ENCODE measurements around the gene CHSY1. TPM values are rescaled to one million over a fixed set of nuclear protein-coding genes. Genes with fewer than 3 reads are reported as not detected.

CHSY1 gene
- total RNA-seq, 1 donor from 2014 or later = 49.0 TPM

DNA sequence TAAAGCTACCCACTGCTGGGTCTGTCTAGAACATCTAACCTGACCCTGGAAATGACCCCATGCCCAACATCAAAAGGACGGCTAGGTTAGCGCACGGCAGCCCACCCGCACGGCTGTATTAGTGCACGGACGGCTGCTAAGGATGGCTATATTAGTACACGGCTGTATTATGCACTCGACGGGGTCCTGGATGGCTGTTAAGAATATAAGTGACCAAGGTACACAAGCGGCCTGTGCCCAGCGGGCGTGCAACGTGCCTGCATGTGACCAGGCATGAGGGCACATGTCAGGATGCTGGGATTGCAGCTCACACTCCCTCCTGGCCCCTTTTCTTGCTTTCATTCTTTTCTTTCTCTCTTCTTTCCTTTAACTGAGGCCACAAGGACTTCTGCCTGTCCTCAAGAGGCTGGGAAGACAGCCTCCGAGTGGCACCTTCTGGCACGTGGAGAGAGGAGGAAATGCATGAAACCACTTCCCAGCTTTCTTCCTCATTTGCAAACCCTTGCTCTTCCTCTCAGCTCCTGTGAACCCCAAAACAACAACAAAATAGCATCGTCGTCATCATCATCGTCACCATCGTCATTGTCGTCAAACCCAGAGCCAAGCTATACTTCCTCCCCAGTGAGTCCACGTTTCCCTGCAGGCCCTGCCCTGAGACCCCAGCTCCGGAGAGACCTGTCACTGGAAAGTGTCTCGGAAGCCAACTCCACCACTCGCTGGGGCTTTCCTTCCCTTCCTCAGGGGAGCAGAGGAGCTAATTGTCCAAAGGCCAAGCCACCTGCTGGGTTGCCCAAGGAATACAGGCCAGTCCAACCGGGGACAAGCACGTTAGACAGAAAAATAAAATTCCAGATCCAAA is 101.8 kb downstream of the CHSY1 start:
- DNase-seq = no peak

DNA sequence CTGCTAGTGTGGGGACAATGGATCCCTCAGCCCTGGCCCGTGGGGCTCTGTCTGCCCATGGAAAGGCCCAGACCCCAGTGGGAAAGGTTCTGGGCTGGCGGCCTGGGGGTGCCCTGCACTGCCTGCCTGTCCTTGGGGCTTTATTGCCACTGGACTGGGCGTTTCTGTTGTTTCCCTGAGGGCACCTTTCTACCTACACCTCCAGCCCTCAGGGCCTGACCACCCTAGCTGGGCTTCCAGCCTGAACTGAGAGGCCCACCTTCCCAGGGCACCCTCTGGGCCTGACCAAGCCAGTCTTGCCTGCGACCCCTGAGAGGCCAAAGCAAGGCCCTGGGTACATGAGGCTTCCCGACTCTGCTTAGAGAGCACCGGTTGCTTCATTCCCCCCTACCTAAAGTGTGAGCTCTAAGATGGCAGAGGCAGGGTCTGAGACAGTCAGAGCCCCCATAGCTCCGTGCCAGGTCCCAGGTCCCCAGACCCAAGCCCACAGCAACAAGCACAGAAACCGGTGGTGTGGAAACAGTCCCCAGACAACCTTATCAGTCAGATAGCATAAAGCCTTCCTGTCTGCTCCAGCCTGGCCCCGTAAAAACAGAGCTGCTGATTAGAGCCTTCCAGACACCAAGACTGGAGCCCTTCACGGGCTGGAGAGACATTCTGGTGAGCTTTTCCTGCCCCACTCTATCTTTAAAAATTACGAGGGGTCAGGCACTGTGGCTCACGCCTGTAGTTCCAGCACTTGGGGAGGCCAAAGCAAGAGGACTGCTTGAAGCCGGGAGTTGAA is 102.8 kb downstream of the CHSY1 start:
- DNase-seq = peak; percentile 34

DNA sequence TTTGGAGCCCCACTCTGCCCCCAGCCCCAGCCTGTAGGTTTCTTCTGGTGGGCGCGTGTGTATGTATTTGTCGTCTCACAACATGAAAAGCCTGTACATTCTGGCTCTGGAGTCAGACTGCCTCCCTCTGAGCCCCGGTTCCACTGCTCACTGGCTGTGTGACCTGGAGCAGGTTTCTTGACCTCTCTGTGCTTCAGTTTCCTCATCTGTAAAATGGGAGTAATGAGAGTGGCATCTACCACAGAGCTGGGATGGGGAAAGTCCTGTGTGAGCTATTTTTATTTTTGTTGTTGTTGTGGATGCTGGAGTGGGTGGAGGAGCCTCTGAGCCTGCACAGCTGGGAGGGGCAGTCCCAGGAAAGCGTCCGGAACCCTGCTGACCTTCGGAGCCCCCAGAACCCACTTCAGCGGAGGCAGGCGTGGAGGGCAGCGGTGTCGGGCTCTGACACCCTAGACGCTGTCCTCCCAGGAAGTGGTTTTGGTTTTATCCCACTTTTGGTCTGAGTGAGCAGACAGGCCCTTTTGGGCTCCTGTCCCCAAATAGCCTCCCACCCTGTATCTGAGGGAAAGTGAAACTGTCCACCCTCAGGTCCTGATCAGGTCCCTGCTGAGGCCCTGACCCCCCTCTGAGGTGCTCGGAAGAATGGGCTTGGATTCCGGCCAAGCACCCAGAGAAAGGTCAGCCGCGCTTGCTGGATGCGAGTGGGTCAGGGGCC is 103.5 kb downstream of the CHSY1 start:
- DNase-seq = no peak

DNA sequence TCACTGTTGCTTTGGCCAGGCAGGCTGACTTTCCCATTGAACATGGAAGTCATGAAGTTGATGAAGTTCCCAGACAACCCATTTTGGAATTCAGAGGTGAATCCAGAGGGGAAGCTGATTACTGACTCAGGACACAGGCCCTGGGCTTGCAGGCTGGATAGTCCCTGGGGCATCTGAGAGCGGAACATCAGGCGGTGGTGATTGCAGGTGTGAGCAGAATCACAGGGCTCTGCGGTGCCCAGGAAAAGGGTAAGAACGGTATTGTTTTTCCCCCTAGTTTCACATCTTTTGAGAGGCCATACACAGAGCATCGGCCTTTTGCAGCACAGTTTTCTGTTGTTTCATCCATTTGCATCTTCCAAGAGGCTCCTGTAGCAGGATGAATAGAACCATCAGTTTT is 104.7 kb downstream of the CHSY1 start:
- DNase-seq = no peak

DNA sequence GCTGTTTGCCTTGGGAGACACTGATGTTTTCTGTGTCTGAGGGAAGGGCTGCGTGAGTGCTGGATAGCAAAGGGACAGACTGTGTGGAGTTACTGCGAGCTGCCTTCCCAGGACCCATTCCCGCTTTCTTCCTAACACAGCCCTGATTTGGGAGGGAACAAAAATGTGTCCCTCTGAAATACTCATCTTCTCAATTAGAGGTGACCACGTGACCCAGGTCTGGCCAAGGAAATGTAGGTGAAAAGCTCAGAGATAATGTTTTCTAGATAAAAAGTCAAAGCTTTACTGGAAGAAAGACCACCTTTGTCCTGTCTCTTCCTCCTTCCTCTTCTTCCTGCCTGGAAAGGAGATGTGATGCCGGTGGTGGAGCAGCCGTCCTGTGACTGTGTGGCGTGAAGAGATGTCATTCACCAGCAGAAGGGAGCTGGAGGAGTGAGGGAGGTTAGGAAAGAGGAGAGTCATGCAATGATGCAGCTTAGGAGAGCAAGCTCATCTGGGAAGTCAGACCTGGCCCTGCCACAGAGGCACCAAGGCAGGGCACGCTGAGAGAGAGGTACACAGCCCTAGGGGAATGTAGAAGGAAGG is 105.6 kb downstream of the CHSY1 start:
- DNase-seq = no peak

DNA sequence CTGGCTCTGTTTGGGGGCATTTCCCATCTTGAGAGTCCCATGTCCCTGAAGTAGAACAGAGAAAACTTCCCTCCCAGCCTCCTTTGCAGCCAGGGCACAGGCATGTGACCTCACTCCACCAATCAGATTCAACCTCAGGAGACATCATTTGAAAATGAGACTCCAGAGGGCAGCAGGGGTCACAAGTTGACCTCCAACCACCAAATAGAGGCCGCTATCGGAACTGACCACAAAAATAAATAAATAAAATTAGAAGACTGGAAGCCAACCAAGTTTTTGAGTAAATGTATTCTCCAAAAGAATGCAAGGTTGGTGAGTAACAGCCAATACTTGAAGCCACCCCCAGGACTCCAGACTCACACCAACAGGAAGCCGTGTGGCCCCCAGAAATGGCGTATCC is 106.5 kb downstream of the CHSY1 start:
- DNase-seq = no peak

DNA sequence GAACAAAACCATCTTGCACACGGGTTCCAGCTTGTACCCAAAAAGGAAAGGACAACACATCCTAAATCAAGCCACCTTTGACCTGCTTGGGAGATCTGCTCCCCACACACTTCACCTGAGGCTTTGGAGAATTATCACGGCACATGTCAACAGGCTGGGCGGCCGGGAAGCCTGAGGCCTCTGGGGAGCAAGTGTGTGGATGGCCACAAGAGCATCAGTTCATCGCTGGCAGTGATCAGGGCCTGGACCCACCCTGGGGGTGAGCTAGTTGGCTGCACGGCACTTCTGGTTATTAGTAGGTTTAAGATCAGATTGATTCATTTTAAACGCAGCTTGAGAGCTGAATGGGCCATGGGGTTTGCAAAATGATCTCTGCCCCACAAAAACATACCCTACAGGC is 108.5 kb downstream of the CHSY1 start:
- DNase-seq = no peak

DNA sequence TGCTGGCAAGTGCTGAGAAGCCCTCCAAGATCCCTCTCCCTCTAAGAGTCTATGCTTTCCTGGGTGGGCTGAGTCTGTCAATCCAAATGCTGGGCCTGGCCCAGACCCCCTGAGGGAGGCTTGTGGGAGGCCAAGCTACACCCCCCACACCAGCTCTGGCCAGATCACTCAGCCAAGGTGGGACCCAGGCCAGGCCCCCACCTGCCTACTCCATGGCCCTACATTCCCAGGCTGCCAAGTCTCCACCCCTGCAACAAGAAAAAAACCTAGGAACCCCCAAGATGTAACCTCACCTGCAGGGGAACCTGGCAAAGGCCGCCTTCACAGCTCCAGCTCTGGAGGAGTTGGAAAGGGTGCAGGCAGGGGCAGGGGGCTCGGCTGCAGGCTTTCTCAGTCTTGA is 109.1 kb downstream of the CHSY1 start:
- DNase-seq = no peak

DNA sequence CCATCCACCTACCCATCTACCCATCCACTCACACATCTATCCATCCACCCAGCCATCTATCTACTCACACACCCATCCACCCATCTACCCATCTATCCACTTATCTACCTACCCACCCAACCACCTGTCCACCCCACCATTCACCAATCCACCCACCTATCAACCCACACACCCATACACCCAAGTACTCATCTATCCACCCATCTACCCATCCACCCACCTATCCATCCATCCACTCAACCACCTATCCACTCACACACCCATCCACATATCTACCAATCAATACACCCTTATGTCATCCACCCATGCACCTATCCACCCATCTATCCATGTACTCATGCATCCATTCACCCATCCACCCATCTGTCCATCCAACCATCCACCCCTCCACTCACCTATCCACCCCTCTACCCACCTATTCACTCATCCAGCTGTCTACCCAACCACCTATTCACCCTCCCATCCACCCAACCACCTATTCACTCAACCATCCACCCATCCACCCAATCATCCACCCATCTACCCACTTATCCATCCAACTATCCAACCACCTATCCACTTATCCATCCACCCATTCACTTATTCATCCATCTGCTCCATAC is 109.8 kb downstream of the CHSY1 start:
- DNase-seq = no peak

DNA sequence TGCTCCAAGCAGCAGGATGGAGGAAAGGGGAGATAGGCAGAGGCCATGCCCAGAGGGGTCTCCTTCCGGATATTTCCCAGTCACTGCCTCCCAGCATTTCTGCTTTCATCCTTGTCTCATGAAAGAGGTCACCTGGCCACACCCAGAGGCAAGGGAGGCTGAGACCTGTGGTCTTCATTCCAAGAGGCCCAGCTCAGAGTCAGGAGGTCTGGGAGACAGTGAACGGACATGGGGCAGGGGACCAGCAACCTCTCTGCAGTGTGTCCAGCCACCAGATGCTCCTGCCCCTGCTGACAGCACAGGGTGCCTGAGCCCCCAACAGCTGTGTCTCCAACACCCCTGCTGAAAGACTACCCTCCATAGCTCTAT is 111.2 kb downstream of the CHSY1 start:
- no peak for DNase-seq

DNA sequence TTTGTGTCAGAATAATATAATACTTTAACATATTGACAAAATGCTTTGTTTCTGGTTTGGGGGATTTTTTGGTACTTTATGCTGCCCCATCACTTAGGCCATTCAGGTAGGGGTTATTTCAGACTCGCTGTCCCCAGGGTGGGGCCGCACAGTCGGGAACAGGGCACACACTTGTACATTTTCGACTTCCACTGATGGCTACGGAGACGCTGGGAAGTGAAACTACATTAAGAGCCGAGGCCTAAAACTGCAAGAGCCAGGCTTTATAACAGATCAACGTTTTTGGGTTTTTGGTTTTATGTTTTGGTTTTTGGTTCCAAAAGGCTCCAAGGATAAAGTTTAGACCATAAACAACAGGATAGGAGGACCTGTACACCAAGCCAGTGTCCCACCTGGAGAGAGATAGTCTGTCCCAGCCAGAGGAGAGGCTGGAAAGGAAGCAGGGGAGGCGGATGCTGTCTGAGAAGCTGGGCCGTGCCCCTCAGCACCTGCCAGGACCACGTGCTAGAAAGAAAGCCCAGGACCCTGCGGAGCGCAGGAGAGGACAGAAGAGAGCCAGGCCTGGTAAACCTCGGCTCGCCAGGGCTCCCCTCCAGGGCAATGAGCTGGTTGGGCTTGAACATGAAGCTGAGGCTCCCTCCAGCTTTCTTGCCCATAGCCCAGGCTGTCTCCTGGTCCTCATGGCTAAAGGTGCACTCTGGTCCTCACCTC is 111.7 kb downstream of the CHSY1 start:
- DNase-seq = no peak

DNA sequence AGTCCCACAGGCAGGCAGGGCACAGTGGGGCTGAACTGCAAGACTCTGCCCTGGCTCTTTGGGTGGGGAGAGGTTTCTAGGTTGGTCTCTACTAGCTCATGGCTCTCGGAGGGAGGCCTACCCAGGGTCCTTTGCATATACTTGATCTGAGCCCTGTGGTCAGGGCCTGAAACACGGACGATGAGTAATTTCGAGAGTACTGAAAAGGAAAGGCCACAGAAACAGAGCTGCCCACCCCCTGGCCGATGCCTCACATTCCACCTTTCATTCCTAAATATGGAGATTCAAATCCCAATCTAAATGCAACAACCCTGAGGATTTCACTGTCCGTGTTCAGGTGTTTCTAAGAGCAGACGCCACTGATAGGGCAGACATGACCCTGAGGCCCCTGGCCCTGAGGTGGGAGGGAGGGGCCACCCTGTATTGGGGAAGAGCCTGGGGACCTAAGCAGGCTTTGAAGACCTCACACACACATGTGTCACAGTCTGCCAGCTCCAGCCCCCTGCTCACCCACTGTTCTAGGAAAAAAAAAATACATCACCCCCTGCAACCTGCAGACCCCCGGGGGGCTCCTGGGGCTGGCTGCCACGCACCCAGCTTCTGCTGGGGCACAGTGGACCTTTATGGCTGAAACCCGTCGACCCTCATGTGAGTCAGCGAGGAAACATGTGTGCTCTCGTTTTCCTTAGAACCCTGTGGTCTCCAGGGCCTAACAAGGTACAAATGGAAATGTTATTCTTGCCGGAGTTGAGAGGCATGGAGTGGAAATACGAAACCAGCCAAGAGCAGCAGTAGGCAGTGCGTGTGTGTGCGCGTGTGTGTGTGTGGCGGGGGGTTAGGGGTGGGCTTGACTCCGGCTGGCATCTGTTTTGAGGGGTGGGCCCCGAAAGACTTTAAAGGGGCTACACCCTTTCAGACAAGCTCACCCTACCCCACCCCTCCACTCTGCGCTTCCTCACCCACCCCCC is 112.7 kb downstream of the CHSY1 start:
- no peak for DNase-seq

DNA sequence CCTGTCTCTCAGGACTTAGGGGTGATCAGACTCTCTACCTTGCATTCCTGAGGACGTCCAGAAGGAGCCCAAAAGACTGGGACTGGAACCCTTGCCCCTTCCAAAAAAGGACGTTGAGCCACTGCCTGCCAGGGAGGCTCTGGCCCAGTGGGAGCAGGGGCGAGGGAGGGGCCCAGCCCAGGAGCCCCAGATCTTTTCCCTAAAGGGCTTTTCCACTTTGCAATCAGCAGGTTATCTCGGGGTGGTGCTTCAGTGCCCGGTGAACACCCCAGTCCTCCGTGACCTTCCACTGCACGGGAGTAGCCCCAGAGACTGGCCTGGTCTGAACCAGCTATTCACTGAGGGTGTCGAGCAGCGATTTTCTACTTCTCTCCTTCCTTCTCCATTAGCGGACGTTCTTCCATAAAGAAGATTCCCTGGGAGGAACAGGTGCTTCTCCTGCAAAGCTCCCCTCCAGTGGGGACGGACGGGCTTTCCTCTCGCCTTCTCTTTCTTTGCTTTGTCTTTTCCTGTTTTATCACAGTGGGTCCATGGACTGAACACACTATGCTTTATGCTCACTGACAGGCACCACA is 113.7 kb downstream of the CHSY1 start:
- no peak for DNase-seq

DNA sequence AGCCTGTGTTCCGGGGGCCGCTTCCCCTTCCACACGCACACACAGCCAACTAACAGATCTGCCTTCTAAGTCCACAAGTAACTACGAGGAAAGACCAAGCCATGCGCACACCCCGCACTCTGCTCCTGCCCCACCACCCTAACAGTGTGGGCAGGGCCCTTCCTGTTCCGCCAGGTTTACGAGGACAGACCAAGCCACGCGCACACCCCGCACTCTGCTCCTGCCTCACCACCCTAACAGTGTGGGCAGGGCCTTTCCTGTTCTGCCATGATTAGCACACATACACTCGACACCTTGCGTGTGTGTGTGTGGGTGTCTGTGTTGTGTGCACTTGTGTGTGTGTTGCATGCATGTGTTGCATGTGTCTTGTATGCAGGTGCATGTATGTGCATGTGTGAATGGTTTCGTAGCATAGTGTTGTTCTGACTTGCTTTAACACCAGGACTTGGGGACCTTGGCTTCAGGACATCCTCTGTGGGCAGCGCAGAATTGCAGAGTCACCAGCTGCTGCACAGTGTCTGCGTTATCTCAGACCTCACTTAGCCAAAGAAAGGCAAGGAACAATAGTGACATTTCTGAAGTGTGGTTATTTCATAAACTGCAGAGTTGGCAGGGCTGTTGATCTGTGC is 114.4 kb downstream of the CHSY1 start:
- no peak for DNase-seq

DNA sequence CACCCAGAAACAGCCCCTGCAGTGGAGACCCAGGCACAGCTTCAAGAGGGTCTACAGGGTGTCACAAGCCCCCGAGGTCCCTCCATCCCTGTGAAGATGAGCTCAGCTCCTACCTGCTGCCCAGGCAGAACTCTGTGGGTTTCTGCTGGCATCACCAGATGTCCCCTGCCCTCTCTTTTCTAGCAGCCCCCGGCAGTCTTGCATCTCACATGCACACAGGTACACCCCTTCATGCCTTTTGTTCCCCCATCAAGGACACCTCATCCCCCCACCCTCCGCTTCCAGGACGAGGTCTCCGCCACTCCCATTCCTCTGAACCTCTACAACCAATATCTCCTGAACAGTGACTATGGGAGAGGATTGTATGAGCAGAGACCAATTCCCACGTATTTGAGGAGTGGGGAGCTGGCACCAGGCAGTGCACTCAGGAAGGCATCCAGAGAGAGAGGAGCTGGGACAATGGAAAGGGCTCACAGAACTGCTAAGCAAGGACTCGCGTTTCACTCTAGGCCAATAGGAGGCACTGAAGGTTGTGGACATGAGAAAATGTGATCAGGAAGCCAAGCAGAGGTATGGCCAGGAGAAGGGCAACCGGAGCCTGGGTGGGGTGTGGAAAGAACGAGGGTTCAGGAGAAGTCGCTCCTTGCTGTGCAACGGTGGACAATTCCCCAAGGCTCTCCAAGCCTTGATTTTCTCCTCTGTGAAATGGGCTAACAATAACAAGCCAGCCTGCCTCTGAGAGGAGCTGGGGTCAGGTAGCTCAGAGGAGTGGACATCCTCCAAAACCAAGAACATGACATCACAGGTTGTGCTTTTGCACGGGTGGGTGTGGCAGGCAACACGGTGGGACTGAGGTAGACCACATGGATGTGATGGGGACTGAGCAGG is 115.2 kb downstream of the CHSY1 start:
- no peak for DNase-seq

DNA sequence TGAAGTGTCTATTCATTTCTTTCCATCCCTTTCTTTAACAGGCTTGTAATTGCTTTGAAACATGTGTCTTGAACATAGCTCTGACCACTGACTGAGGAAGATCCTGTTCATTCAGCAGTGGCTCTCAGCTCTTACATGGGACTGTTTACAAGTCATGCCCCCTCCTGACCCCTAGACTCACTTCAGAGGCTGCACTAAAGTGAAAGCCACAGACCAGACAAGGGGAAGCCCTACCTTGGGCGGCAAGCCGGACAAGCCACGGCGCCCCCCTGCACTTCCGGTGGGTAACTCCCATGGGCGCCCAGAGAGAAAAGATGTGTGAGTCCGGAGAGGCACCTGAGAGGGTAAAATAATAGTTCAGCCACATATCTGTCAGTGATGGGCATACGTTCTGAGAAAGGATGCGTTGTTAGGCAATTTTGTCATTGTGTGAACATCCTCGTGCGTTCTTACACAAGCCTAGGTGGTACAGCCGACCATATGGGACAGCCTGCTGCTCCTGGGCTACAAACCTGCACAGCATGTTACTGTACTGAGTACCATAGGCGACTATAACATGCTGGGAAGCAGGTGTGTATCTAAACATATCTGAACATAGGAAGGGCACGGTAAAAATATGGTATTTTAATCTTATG is 116.2 kb downstream of the CHSY1 start:
- DNase-seq = no peak

DNA sequence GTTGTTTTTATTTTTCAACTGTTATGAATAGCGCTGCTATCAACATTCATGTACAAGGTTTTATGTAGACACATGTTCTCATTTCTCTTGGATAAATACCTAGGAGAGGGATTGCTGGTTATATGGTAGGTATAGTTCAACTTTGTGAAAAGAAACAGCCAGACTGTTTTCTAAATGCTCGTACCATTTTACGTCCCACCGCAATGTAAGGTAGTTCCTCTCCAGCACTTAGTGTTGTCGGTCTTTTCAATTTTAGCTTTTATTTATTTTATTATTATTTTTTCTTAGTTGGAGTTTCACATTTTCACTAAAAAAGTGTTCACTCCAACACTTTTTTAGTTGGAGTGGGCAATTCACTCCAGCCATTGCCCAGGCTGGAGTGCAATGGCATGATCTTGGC is 117.1 kb downstream of the CHSY1 start:
- no peak for DNase-seq

DNA sequence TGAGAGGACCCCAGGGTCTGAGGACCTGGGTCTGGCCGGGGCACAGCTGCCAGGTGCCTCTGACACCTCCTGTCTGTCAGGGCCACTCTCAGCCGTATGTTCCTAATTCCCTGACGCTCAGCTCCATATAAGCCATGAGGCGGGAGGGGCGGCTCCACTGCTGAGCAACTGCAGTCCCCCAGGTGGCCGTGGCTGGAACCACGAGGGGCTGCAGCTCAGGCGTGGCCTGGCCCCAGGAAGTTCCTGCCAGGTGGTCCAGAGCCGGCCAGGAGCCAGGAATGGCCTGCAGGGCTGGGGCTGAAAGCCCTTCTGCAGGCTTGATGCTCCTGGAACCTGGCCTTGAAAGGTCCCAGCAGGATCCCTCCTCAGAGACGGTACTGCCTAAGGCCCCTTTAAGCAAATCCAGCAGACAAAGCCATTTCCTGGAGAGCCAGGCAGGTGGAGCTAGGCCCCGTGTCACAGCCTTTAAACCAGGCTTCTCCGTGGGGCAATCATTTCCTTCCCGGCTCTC is 118.0 kb downstream of the CHSY1 start:
- DNase-seq = no peak

Data from dermis blood vessel endothelial cell (primary cell).